Naive B cell (primary cell): ENCODE measurements around the gene XPNPEP3. TPM values are rescaled to one million over a fixed set of nuclear protein-coding genes. Genes with fewer than 3 reads are reported as not detected.
"Not testable (repeated sequence)": the region's sequence is repeated elsewhere in the genome, so short reads cannot be mapped to it uniquely, and the experiment has no call there.

Experiments
- ATAC-seq, 2 donors: fragments of 150-1000 bp; cut with Tn5 transposase; 2 replicates each; pipeline ENCODE4 v1.10.0; 2021; ENCODE audit warnings: low read depth in 2 of 2, mild to moderate bottlenecking in 2 of 2, moderate library complexity in 2 of 2
- DNase-seq: peaks from one replicate; pipeline ENCODE4 v3.0.0; 2022
- H3K27ac Mint-ChIP-seq, 6 donors: one replicate each; pipeline ENCODE4 v1.8.0; 2020 to 2022; ENCODE audit warnings: mild to moderate bottlenecking in 6 of 6, mixed read lengths in 6 of 6, moderate library complexity in 5 of 6, inconsistent platforms in 2 of 6
- H3K27me3 Mint-ChIP-seq, 3 donors: one replicate each; pipeline ENCODE4 v1.8.0; 2021 to 2022; ENCODE audit warnings: mixed read lengths in 3 of 3, mild to moderate bottlenecking in 1 of 3
- H3K36me3 Mint-ChIP-seq, 2 donors: one replicate each; pipeline ENCODE4 v1.8.0; 2020 to 2022; ENCODE audit warnings: mixed read lengths in 2 of 2, inconsistent platforms in 1 of 2, mild to moderate bottlenecking in 1 of 2
- H3K4me1 Mint-ChIP-seq, 3 donors: one replicate each; pipeline ENCODE4 v1.8.0; 2020 to 2022; ENCODE audit warnings: mixed read lengths in 3 of 3, inconsistent platforms in 1 of 3, mild to moderate bottlenecking in 1 of 3, moderate library complexity in 1 of 3
- H3K4me3 Mint-ChIP-seq, 8 donors: one replicate each; pipeline ENCODE4 v1.8.0; 2020 to 2022; ENCODE audit warnings: mild to moderate bottlenecking in 8 of 8, mixed read lengths in 8 of 8, moderate library complexity in 8 of 8, inconsistent platforms in 2 of 8
- H3K9me3 Mint-ChIP-seq, 7 donors: one replicate each; pipeline ENCODE4 v1.8.0; 2020 to 2022; ENCODE audit warnings: mixed read lengths in 7 of 7, mild to moderate bottlenecking in 5 of 7, inconsistent platforms in 2 of 7, moderate library complexity in 1 of 7
- polyA plus RNA-seq, 6 donors: library from polyadenylated mRNA; unstranded; fragments of 300-500 nt; fragmentation: Illumina TruSeq; gene quantifications; one replicate each; pipeline ENCODE4 v1.2.3, GENCODE V29; 2021; ENCODE audit warnings: low read depth in 6 of 6

The XPNPEP3 gene
- polyA plus RNA-seq, 6 donors from 2014 or later, result 2.5 to 14.9 (median 7.8) TPM

GRCh38 chr22:40874016-40874415, 17.1 kb downstream of the XPNPEP3 start:
- H3K4me1 Mint-ChIP-seq, result no peaks in the 10 kb centered on the region
- H3K4me3 Mint-ChIP-seq, result no peak overlapping the region
- H3K27me3 Mint-ChIP-seq, result no peaks in the 10 kb centered on the region
- H3K36me3 Mint-ChIP-seq, result peaks cover 7 to 8% of the 10 kb centered on the region in 2 donors
- DNase-seq, result no peak
- no peaks in the 10 kb centered on the region for H3K9me3 Mint-ChIP-seq
- H3K27ac Mint-ChIP-seq, result no peak overlapping the region
- ATAC-seq, result no peak

- DNase-seq (no peak), ATAC-seq (no peak)
- Mint-ChIP-seq H3K27ac (peak overlapping the region in 1 of 6 donors; percentile 47), H3K9me3 (no peaks in the 10 kb centered on the region), H3K27me3 (no peaks in the 10 kb centered on the region), H3K4me3 (no peak overlapping the region), H3K4me1 (no peaks in the 10 kb centered on the region), H3K36me3 (peaks cover 4 to 6% of the 10 kb centered on the region in 2 donors)
Observed at GRCh38 chr22:40875111-40875510, 18.2 kb downstream of the XPNPEP3 start.

- no peak overlapping the region for H3K4me3 Mint-ChIP-seq
- H3K27ac Mint-ChIP-seq, result no peak overlapping the region
- DNase-seq, result no peak
- ATAC-seq, result no peak
- no peaks in the 10 kb centered on the region for H3K36me3 Mint-ChIP-seq
- no peaks in the 10 kb centered on the region for H3K27me3 Mint-ChIP-seq
- no peaks in the 10 kb centered on the region for H3K9me3 Mint-ChIP-seq
- no peaks in the 10 kb centered on the region for H3K4me1 Mint-ChIP-seq
Observed at GRCh38 chr22:40876907-40877306, 20.0 kb downstream of the XPNPEP3 start.

- no peaks in the 10 kb centered on the region for H3K27me3 Mint-ChIP-seq
- no peak overlapping the region for H3K27ac Mint-ChIP-seq
- no peaks in the 10 kb centered on the region for H3K4me1 Mint-ChIP-seq
- no peak overlapping the region for H3K4me3 Mint-ChIP-seq
- no peaks in the 10 kb centered on the region for H3K36me3 Mint-ChIP-seq
- H3K9me3 Mint-ChIP-seq, result no peaks in the 10 kb centered on the region
- ATAC-seq, result no peak
- DNase-seq, result no peak
Observed at GRCh38 chr22:40877488-40877887, 20.5 kb downstream of the XPNPEP3 start.

GRCh38 chr22:40878922-40879321, 22.0 kb downstream of the XPNPEP3 start:
- H3K27me3 Mint-ChIP-seq, result no peaks in the 10 kb centered on the region
- H3K9me3 Mint-ChIP-seq, result no peaks in the 10 kb centered on the region
- H3K4me1 Mint-ChIP-seq, result no peaks in the 10 kb centered on the region
- H3K27ac Mint-ChIP-seq, result peak overlapping the region in 1 of 6 donors; percentile 20
- DNase-seq, result no peak
- ATAC-seq, result no peak
- no peaks in the 10 kb centered on the region for H3K36me3 Mint-ChIP-seq
- H3K4me3 Mint-ChIP-seq, result no peak overlapping the region

GRCh38 chr22:40889116-40889515, 32.2 kb downstream of the XPNPEP3 start:
- H3K36me3 Mint-ChIP-seq, result peaks cover 0 to 21% of the 10 kb centered on the region in 2 donors
- ATAC-seq (no peak), DNase-seq (no peak)
- H3K4me3 Mint-ChIP-seq, result no peak overlapping the region
- H3K9me3 Mint-ChIP-seq, result no peaks in the 10 kb centered on the region
- no peaks in the 10 kb centered on the region for H3K4me1 Mint-ChIP-seq
- no peaks in the 10 kb centered on the region for H3K27me3 Mint-ChIP-seq
- H3K27ac Mint-ChIP-seq, result peak overlapping the region in 2 of 6 donors; percentile 37 to 48

GRCh38 chr22:40890881-40891280, 33.9 kb downstream of the XPNPEP3 start:
- Mint-ChIP-seq H3K4me1 (no peaks in the 10 kb centered on the region), H3K36me3 (peaks cover 0 to 17% of the 10 kb centered on the region in 2 donors), H3K9me3 (no peaks in the 10 kb centered on the region), H3K4me3 (no peak overlapping the region), H3K27ac (no peak overlapping the region), H3K27me3 (no peaks in the 10 kb centered on the region)
- DNase-seq (no peak), ATAC-seq (no peak)

- Mint-ChIP-seq H3K36me3 (peaks cover 0 to 1% of the 10 kb centered on the region in 2 donors), H3K9me3 (no peaks in the 10 kb centered on the region), H3K27ac (no peak overlapping the region)
Observed at GRCh38 chr22:40894417-40894816, 37.5 kb downstream of the XPNPEP3 start.

GRCh38 chr22:40898850-40899357, 42.0 kb downstream of the XPNPEP3 start:
- Mint-ChIP-seq H3K27me3 (no peaks in the 10 kb centered on the region), H3K36me3 (no peaks in the 10 kb centered on the region), H3K27ac (peak overlapping the region in 1 of 6 donors; percentile 44), H3K9me3 (no peaks in the 10 kb centered on the region), H3K4me3 (no peak overlapping the region), H3K4me1 (peaks cover 0 to 1% (median 0%) of the 10 kb centered on the region in 3 donors)
- peak; percentile 25 for DNase-seq
- ATAC-seq, result peak in 1 of 2 donors; percentile 62

More at GRCh38 chr22:40894417-40894816, 37.5 kb downstream of the XPNPEP3 start:
- no peaks in the 10 kb centered on the region for H3K4me1 Mint-ChIP-seq
- H3K4me3 Mint-ChIP-seq, result no peak overlapping the region
- no peak for ATAC-seq
- H3K27me3 Mint-ChIP-seq, result no peaks in the 10 kb centered on the region
- DNase-seq, result no peak

GRCh38 chr22:40904101-40904500, 47.2 kb downstream of the XPNPEP3 start:
- DNase-seq, result no peak
- no peaks in the 10 kb centered on the region for H3K27me3 Mint-ChIP-seq
- H3K4me1 Mint-ChIP-seq, result peaks cover 0 to 5% (median 0%) of the 10 kb centered on the region in 3 donors
- peak overlapping the region in 1 of 6 donors; percentile 41 for H3K27ac Mint-ChIP-seq
- H3K9me3 Mint-ChIP-seq, result no peaks in the 10 kb centered on the region
- peaks cover 4 to 8% of the 10 kb centered on the region in 2 donors for H3K36me3 Mint-ChIP-seq
- H3K4me3 Mint-ChIP-seq, result no peak overlapping the region
- no peak for ATAC-seq

GRCh38 chr22:40908895-40909294, 51.9 kb downstream of the XPNPEP3 start:
- Mint-ChIP-seq H3K4me1 (peaks cover 0 to 3% (median 0%) of the 10 kb centered on the region in 3 donors), H3K27ac (peak overlapping the region in 1 of 6 donors; percentile 38), H3K4me3 (no peak overlapping the region), H3K27me3 (no peaks in the 10 kb centered on the region), H3K9me3 (no peaks in the 10 kb centered on the region), H3K36me3 (peaks cover 8% of the 10 kb centered on the region in 2 donors)
- ATAC-seq (no peak), DNase-seq (no peak)

GRCh38 chr22:40911772-40912171, 54.8 kb downstream of the XPNPEP3 start:
- Mint-ChIP-seq H3K4me1 (no peaks in the 10 kb centered on the region), H3K27ac (peak overlapping the region in 1 of 6 donors; percentile 65), H3K27me3 (no peaks in the 10 kb centered on the region), H3K4me3 (no peak overlapping the region), H3K36me3 (peaks cover 4 to 8% of the 10 kb centered on the region in 2 donors), H3K9me3 (no peaks in the 10 kb centered on the region)
- ATAC-seq (no peak), DNase-seq (no peak)

GRCh38 chr22:40912987-40913386, 56.0 kb downstream of the XPNPEP3 start:
- H3K27ac Mint-ChIP-seq, result peak overlapping the region in 1 of 6 donors; percentile 10
- not testable (repeated sequence) for H3K9me3 Mint-ChIP-seq, H3K27me3 Mint-ChIP-seq, ATAC-seq, H3K4me3 Mint-ChIP-seq, H3K36me3 Mint-ChIP-seq, H3K4me1 Mint-ChIP-seq, DNase-seq

- Mint-ChIP-seq H3K27ac (no peak overlapping the region), H3K27me3 (no peaks in the 10 kb centered on the region), H3K36me3 (peaks cover 6 to 8% of the 10 kb centered on the region in 2 donors), H3K4me1 (peaks cover 4 to 6% (median 5%) of the 10 kb centered on the region in 3 donors), H3K4me3 (no peak overlapping the region), H3K9me3 (no peaks in the 10 kb centered on the region)
- ATAC-seq (no peak), DNase-seq (no peak)
Observed at GRCh38 chr22:40919446-40919845, 62.5 kb downstream of the XPNPEP3 start.

- no peak overlapping the region for H3K27ac Mint-ChIP-seq
- peaks cover 6 to 8% of the 10 kb centered on the region in 2 donors for H3K36me3 Mint-ChIP-seq
- H3K27me3 Mint-ChIP-seq, result no peaks in the 10 kb centered on the region
- DNase-seq, result no peak
- no peak for ATAC-seq
- H3K4me3 Mint-ChIP-seq, result no peak overlapping the region
- no peaks in the 10 kb centered on the region for H3K9me3 Mint-ChIP-seq
- peaks cover 4 to 6% (median 5%) of the 10 kb centered on the region in 3 donors for H3K4me1 Mint-ChIP-seq
Observed at GRCh38 chr22:40920526-40920925, 63.6 kb downstream of the XPNPEP3 start.
